Mesothelial cell of epicardium (in vitro differentiated cells): ENCODE data around the gene DPEP2NB. TPM values are rescaled to one million over a fixed set of nuclear protein-coding genes. Genes with fewer than 3 reads are reported as not detected.
"Not testable (repeated sequence)": the region's sequence is repeated elsewhere in the genome, so short reads cannot be mapped to it uniquely, and the experiment has no call there.

Experiments used
- DNase-seq, 2 experiments: peaks; one replicate each; pipeline ENCODE4 v3.0.0; 2021; ENCODE audit warnings: low spot score in 2 of 2; ENCODE audit not compliant: unreplicated experiment in 2 of 2
- H3K27ac Mint-ChIP-seq: 2 replicates; pipeline ENCODE4 v1.8.0; 2021; ENCODE audit warnings: mixed read lengths
- H3K27me3 Mint-ChIP-seq: 2 replicates; pipeline ENCODE4 v1.8.0; 2021; ENCODE audit warnings: low read depth, mixed read lengths
- H3K36me3 Mint-ChIP-seq: 2 replicates; pipeline ENCODE4 v1.8.0; 2021; ENCODE audit warnings: mixed read lengths
- H3K4me1 Mint-ChIP-seq: 2 replicates; pipeline ENCODE4 v1.8.0; 2021; ENCODE audit warnings: mixed read lengths
- H3K4me3 Mint-ChIP-seq: 2 replicates; pipeline ENCODE4 v1.8.0; 2021; ENCODE audit warnings: mild to moderate bottlenecking, moderate library complexity, mixed read lengths
- H3K9me3 Mint-ChIP-seq: 2 replicates; pipeline ENCODE4 v1.8.0; 2021; ENCODE audit warnings: mixed read lengths
- CTCF ChIP-seq: fragments of 200-600 bp; sonication (generic); IDR thresholded peaks from one replicate; pipeline ENCODE4 v1.5.0; 2021; ENCODE audit warnings: antibody characterized with exemption; ENCODE audit not compliant: unreplicated experiment
- total RNA-seq: library from RNA; stranded (reverse); gene quantifications from 3 replicates; pipeline ENCODE4 v1.2.1, GENCODE V29; 2021

The DPEP2NB gene
- total RNA-seq, 1 donor from 2014 or later: not detected

- DNase-seq: no peak
- H3K9me3 Mint-ChIP-seq: no peaks in the 10 kb centered on the region
- no peak overlapping the region for H3K27ac Mint-ChIP-seq
- no peak for TF ChIP-seq CTCF
- H3K4me3 Mint-ChIP-seq: no peak overlapping the region
- H3K27me3 Mint-ChIP-seq: peaks cover 2% of the 10 kb centered on the region
- no peaks in the 10 kb centered on the region for H3K36me3 Mint-ChIP-seq
- no peaks in the 10 kb centered on the region for H3K4me1 Mint-ChIP-seq
Observed at GRCh38 chr16:67977005-67977404, 38.7 kb downstream of the DPEP2NB start.

GRCh38 chr16:67976205-67976604 is 39.5 kb downstream of the DPEP2NB start:
- DNase-seq: no peak
- H3K27me3 Mint-ChIP-seq: peaks cover 2% of the 10 kb centered on the region
- no peaks in the 10 kb centered on the region for H3K36me3 Mint-ChIP-seq
- no peaks in the 10 kb centered on the region for H3K4me1 Mint-ChIP-seq
- no peaks in the 10 kb centered on the region for H3K9me3 Mint-ChIP-seq
- no peak for TF ChIP-seq CTCF
- H3K4me3 Mint-ChIP-seq: no peak overlapping the region
- no peak overlapping the region for H3K27ac Mint-ChIP-seq

- H3K27me3 Mint-ChIP-seq: peaks cover 2% of the 10 kb centered on the region
- no peaks in the 10 kb centered on the region for H3K9me3 Mint-ChIP-seq
- no peak overlapping the region for H3K27ac Mint-ChIP-seq
- no peaks in the 10 kb centered on the region for H3K36me3 Mint-ChIP-seq
- no peak for DNase-seq
- no peak for TF ChIP-seq CTCF
- no peaks in the 10 kb centered on the region for H3K4me1 Mint-ChIP-seq
- no peak overlapping the region for H3K4me3 Mint-ChIP-seq
Observed at GRCh38 chr16:67975321-67976105, 40.2 kb downstream of the DPEP2NB start.

GRCh38 chr16:67972285-67972684 is 43.4 kb downstream of the DPEP2NB start:
- H3K4me1 Mint-ChIP-seq, H3K9me3 Mint-ChIP-seq, H3K4me3 Mint-ChIP-seq, H3K27ac Mint-ChIP-seq, H3K27me3 Mint-ChIP-seq, H3K36me3 Mint-ChIP-seq, DNase-seq: not testable (repeated sequence)

- no peak for TF ChIP-seq CTCF
- Mint-ChIP-seq H3K4me3 (no peak overlapping the region), H3K4me1 (peaks cover 20% of the 10 kb centered on the region), H3K27me3 (no peaks in the 10 kb centered on the region), H3K27ac (no peak overlapping the region), H3K9me3 (no peaks in the 10 kb centered on the region), H3K36me3 (no peaks in the 10 kb centered on the region)
- no peak for DNase-seq
Observed at GRCh38 chr16:67971111-67971510, 44.6 kb downstream of the DPEP2NB start.

- H3K27me3 Mint-ChIP-seq: no peaks in the 10 kb centered on the region
Observed at GRCh38 chr16:67969254-67970039, 46.3 kb downstream of the DPEP2NB start.

More at GRCh38 chr16:67969254-67970039, 46.3 kb downstream of the DPEP2NB start:
- Mint-ChIP-seq H3K9me3 (no peaks in the 10 kb centered on the region), H3K4me1 (peaks cover 36% of the 10 kb centered on the region), H3K27ac (peak overlapping the region; percentile 88), H3K4me3 (peak overlapping the region; percentile 100), H3K36me3 (no peaks in the 10 kb centered on the region)
- no peak for TF ChIP-seq CTCF
- DNase-seq: no peak
